HPDE6-E6E7 (cell line): ENCODE results near the gene KIF4A.

Experiments used
- DNase-seq: peaks from one replicate; pipeline ENCODE4 v3.0.0; 2011; ENCODE audit warnings: missing footprints; ENCODE audit errors: extremely low spot score

KIF4A gene

GRCh38 chrX:70437921-70438665, 148.2 kb downstream of the KIF4A start:
- no peak for DNase-seq

GRCh38 chrX:70439016-70439415, 149.1 kb downstream of the KIF4A start:
- DNase-seq = no peak

- no peak for DNase-seq
Measured at GRCh38 chrX:70442224-70442623, 152.3 kb downstream of the KIF4A start.

- DNase-seq = no peak
Measured at GRCh38 chrX:70444326-70444945, 154.5 kb downstream of the KIF4A start, which contains the start of gene DLG3. TSS of gene DLG3 (plus strand) at chrX:70444835. CDS start at chrX:70445202, 367 bp downstream.

- DNase-seq = no peak
Measured at GRCh38 chrX:70444946-70445656, 155.2 kb downstream of the KIF4A start.

GRCh38 chrX:70445951-70446350, 156.0 kb downstream of the KIF4A start:
- DNase-seq = no peak

GRCh38 chrX:70446380-70447350, 156.8 kb downstream of the KIF4A start:
- no peak for DNase-seq

GRCh38 chrX:70449457-70449966, 159.6 kb downstream of the KIF4A start:
- no peak for DNase-seq

GRCh38 chrX:70452143-70452733, 162.3 kb downstream of the KIF4A start:
- no peak for DNase-seq

GRCh38 chrX:70453024-70453618, 163.2 kb downstream of the KIF4A start:
- no peak for DNase-seq

- DNase-seq = peak; percentile 76
Measured at GRCh38 chrX:70454441-70455365, 164.8 kb downstream of the KIF4A start.

GRCh38 chrX:70455366-70456202, 165.7 kb downstream of the KIF4A start:
- DNase-seq = no peak

GRCh38 chrX:70456256-70456655, 166.4 kb downstream of the KIF4A start:
- no peak for DNase-seq

- no peak for DNase-seq
Measured at GRCh38 chrX:70461026-70461425, 171.1 kb downstream of the KIF4A start.

- no peak for DNase-seq
Measured at GRCh38 chrX:70464051-70464450, 174.1 kb downstream of the KIF4A start.

GRCh38 chrX:70466968-70467367, 177.1 kb downstream of the KIF4A start:
- no peak for DNase-seq

- no peak for DNase-seq
Measured at GRCh38 chrX:70468709-70469108, 178.8 kb downstream of the KIF4A start.
